Ishikawa (cell line): ENCODE measurements around the gene TBX2.

Experiments
- CEBPB ChIP-seq: IDR thresholded peaks from 2 replicates; pipeline ENCODE4 v1.6.1; 2012
- CREB1 ChIP-seq: IDR thresholded peaks from 2 replicates; pipeline ENCODE4 v1.6.1; 2012; ENCODE audit warnings: low read depth
- RAD21 ChIP-seq: IDR thresholded peaks from 2 replicates; pipeline ENCODE4 v1.6.1; 2012; ENCODE audit warnings: low read depth
- TAF1 ChIP-seq: IDR thresholded peaks from 2 replicates; pipeline ENCODE4 v1.6.1; 2012; ENCODE audit warnings: low read depth, mild to moderate bottlenecking
- USF1 ChIP-seq: IDR thresholded peaks from 2 replicates; pipeline ENCODE4 v1.6.1; 2012
- YY1 ChIP-seq: IDR thresholded peaks from 2 replicates; pipeline ENCODE4 v1.6.1; 2012; ENCODE audit warnings: low read depth

- TF ChIP-seq YY1 (no peak), CEBPB (no peak), USF1 (no peak), CREB1 (no peak), RAD21 (no peak), TAF1 (no peak)
These were observed 32.8 kb upstream of the TBX2 start for GRCh38 chr17:61366715-61367413.
